ENCODE data around the gene TSKU. TPM values are rescaled to one million over a fixed set of nuclear protein-coding genes. Genes with fewer than 3 reads are reported as not detected.

The TSKU gene
- total and polyA plus RNA-seq, 9 of the 15 experiments (the other 6 are each of a cell fraction or from before 2014, with no cell fraction given) = 0.60 to 11.9 (median 8.4) TPM

- no peak for TF ChIP-seq ZNF398 (CRISPR knock-in tag; IDR thresholded peaks at IDR 0.05)
- no peak for TF ChIP-seq ZNF436 (CRISPR knock-in tag; IDR thresholded peaks at IDR 0.05)
- TF ChIP-seq HDAC8 (tag; IDR thresholded peaks at IDR 0.05) = no peak
- peak; percentile 11; the same call in 1 of the 2 replicates for TF ChIP-seq ATF3 (IDR thresholded peaks at IDR 0.05)
- TF ChIP-seq ATF3 (CRISPR knock-in tag; conservative IDR thresholded peaks at IDR 0.05) = no peak
- no peak for TF ChIP-seq ZNF197 (CRISPR knock-in tag; IDR thresholded peaks at IDR 0.05; ENCODE audit: low read depth)
- TF ChIP-seq ZNF561 (CRISPR knock-in tag; conservative IDR thresholded peaks at IDR 0.05) = no peak
- peak; percentile 27; the same call in 1 of the 2 replicates for TF ChIP-seq ZNF766 (CRISPR knock-in tag; conservative IDR thresholded peaks at IDR 0.05)
- no peak for TF ChIP-seq SIX5 (IDR thresholded peaks at IDR 0.05; ENCODE audit: borderline replicate concordance in 1 of 2, insufficient read depth in 1 of 2, low read depth in 1 of 2, low read length in 2 of 2)
- TF ChIP-seq HDAC1 (IDR thresholded peaks at IDR 0.05) = peak in 1 of 2 experiments; percentile 57; a peak in 2 of 4 replicates
- no peak for TF ChIP-seq SLC30A9 (CRISPR knock-in tag; IDR thresholded peaks at IDR 0.05)
- no peak for TF ChIP-seq SETDB1 (IDR thresholded peaks at IDR 0.05; ENCODE audit: low read length)
- no peak for TF ChIP-seq WHSC1 (IDR thresholded peaks at IDR 0.05; ENCODE audit: low read length)
- no peak for TF ChIP-seq ATF2 (CRISPR knock-in tag; IDR thresholded peaks at IDR 0.05)
- no peak for TF ChIP-seq NCOR1 (IDR thresholded peaks at IDR 0.05)
- TF ChIP-seq ZBTB49 (CRISPR knock-in tag; IDR thresholded peaks at IDR 0.05; ENCODE audit: borderline replicate concordance) = no peak
- TF ChIP-seq MXD1 (CRISPR knock-in tag; IDR thresholded peaks at IDR 0.05; ENCODE audit: borderline replicate concordance, poor library complexity, severe bottlenecking) = no peak
- no peak for TF ChIP-seq SMAD3 (CRISPR knock-in tag; conservative IDR thresholded peaks at IDR 0.05)
- no peak for TF ChIP-seq ZNF644 (tag; IDR thresholded peaks at IDR 0.05; ENCODE audit: low read depth)
- TF ChIP-seq ZNF121 (CRISPR knock-in tag; conservative IDR thresholded peaks at IDR 0.05) = no peak
- no peak for TF ChIP-seq ZC3H11A (IDR thresholded peaks at IDR 0.05; ENCODE audit: low read depth, low read length)
- peak; percentile 41 for TF ChIP-seq SMARCE1 (IDR thresholded peaks at IDR 0.05)
Observed at GRCh38 chr11:76823481-76824028, 40.4 kb downstream of the TSKU start (continued).

Data from K562 (cell line).